Hepatocyte (in vitro differentiated cells): ENCODE data around the gene BICDL1.

Experiments used
- CTCF ChIP-seq: fragments of 200-600 bp; sonication (generic); IDR thresholded peaks from 2 replicates; pipeline ENCODE4 v1.5.1; 2016; ENCODE audit warnings: antibody characterized with exemption, mild to moderate bottlenecking; ENCODE audit not compliant: poor library complexity
- EZH2 ChIP-seq: fragments of 200-600 bp; sonication (generic); IDR thresholded peaks from 2 replicates; pipeline ENCODE4 v1.6.1; 2016; ENCODE audit warnings: antibody characterized with exemption, mild to moderate bottlenecking, borderline replicate concordance
- EZH2phosphoT487 ChIP-seq: fragments of 200-600 bp; sonication (generic); IDR thresholded peaks from one replicate; pipeline ENCODE4 v1.6.1; 2018; ENCODE audit warnings: antibody characterized with exemption, mild to moderate bottlenecking, low read depth, moderate library complexity; ENCODE audit not compliant: unreplicated experiment, severe bottlenecking

GRCh38 chr12:120015313-120015712 lies 26.3 kb downstream of the BICDL1 start:
- no peak for TF ChIP-seq CTCF
- TF ChIP-seq EZH2, result no peak
- TF ChIP-seq EZH2phosphoT487, result no peak
